ENCODE data around the gene SLC26A5. TPM values are rescaled to one million over a fixed set of nuclear protein-coding genes. Genes with fewer than 3 reads are reported as not detected.
"Not testable (repeated sequence)": the region's sequence is repeated elsewhere in the genome, so short reads cannot be mapped to it uniquely, and the experiment has no call there.

The SLC26A5 gene
- polyA plus RNA-seq (2013, experiment 1 of 2; ENCODE audit: insufficient read length): not detected
- polyA plus RNA-seq (2013, experiment 2 of 2; ENCODE audit: insufficient read length): not detected

- no peak for DNase-seq
Observed at GRCh38 chr7:103446049-103446520, at the start of gene SLC26A5. SLC26A5 (minus strand) TSS chr7:103446207; CDS start chr7:103421514, 24,693 bp downstream.

- DNase-seq: no peak
Observed at GRCh38 chr7:103487419-103487818, 41.4 kb upstream of the SLC26A5 start.

- DNase-seq: not testable (repeated sequence)
Observed at GRCh38 chr7:103486873-103487272, 40.9 kb upstream of the SLC26A5 start.

GRCh38 chr7:103480771-103481170 is 34.8 kb upstream of the SLC26A5 start:
- DNase-seq: no peak

DNA sequence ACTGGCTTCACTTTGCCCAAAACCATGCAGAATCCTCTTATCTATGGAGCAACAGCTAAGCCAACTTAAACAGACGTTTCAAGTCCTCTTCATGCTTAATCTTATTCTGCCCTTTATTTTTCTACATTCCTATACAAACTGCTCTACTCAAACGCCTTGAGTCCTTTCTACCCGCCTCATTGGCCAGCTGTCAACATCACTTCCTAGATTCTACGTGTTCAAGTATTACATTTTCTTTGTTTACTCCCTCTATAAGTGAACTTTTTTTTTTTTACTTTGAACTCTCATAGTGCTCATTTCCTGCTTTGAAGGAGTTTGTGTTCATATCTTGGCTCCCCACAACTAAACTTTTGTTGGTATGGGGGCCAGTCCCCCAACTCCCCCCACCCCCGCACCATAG is 28.9 kb upstream of the SLC26A5 start:
- no peak for DNase-seq

DNA sequence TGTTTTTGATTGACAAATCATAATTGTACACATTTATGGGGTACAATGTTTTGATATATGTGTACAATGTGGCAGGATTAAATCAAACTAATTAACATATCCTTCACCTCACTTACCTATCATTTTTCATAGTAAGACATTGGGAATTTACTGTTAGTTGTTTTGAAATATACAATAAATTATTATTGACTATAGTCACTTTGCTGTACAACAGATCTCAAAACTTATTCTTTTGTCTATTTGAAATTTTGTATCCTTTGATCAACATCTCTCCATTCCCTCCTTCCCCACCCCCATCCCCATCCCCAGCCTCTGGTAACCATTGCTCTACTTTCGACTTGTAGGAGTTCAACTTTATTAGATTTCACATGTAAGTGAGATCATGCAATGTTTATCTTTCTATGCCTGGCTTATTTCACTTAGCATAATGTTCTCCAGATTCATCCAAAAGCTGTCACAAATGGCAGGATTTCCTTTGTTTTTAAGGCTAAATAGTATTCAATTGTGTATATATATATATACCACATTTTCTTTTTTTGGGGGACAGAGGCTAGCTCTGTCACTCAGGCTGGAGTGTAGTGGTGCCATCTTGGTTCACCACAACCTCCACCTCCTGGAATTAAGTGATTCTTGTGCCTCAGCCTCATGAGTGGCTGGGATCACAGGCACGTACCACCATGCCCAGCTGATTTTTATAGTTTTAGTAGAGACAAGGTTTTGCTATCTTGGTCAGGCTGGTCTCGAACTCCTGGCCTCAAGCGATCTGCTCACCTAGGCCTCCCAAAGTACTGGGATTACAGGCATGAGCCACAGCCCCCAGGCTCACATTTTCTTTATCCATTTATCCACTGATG is 23.3 kb upstream of the SLC26A5 start:
- DNase-seq: no peak

DNA sequence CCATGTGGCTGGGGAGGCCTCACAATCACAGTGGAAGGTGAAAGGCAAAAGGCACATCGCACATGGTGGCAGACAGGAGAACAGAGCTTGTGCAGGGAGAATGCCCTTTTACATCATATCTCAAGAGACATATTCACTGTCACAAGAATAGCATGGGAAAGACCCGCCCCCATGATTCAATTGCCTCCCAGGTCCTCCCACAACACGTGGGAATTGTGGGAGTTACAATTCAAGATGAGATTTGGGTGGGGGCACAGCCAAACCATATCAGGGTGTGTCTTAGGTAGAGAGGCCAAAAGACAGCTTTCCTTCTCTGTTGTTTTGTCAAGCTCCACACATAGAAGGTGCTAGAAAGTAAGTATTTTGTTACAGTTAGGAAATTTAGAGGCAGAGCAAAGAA is 20.8 kb upstream of the SLC26A5 start:
- DNase-seq: no peak

DNA sequence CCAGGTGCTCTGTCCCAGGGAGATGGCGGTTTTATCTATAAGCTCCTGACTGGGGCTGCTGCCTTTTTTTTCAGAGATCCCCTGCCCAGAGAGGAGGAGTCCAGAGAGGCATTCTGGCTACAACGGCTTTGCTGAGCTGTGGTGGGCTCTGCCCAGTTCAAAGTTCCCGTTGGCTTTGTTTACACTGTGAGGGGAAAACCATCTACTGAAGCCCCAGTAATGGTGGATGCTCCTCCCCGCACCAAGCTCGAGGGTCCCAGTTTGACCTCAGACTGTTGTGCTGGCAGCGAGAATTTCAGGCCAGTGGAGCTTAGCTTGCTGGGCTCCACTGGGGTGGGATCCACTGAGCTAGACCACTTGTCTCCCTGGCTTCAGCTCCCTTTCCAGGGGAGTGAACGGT is 16.4 kb upstream of the SLC26A5 start:
- DNase-seq: no peak

DNA sequence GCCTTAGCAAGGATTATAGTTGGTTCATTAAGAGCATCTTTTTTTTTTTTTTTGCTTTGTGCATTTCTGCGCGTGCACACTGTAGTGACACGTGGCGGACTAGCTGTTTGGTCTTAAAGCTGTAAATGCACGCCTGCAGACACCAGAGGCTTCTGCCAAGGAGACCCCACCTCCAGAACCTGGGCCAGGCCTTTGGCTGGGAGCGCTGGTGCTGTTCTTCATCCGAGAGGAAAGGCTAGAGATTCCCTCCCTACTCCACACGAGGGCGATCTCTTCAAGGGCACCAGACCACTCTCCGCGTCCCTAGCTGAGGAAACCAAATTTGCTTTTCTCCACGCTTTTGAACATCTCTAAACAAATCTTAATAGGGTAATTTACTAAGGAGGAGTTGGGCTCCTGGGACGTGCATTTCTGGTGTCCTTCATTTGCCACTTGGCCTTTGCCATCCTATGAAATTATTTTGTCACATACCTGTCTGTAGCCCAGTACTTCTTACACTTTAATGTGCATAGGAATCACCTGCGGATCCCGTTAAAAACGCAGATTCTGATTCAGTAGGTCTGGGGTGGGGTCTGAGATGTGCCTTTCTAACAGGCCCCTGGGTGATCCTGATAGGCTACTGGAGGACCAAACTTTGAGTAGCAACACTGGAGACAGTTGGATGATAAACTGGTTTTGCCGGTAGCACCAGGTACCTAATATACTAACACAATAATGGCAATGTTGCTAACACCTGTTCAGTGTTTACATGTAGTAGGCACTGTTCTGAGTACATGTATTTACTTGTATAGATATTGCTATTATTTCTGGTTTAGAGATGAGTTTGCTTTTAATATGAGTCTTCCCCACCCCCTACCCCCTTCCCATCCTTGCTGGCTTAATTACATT is 1.3 kb upstream of the SLC26A5 start:
- peak; percentile 43 for DNase-seq

DNA sequence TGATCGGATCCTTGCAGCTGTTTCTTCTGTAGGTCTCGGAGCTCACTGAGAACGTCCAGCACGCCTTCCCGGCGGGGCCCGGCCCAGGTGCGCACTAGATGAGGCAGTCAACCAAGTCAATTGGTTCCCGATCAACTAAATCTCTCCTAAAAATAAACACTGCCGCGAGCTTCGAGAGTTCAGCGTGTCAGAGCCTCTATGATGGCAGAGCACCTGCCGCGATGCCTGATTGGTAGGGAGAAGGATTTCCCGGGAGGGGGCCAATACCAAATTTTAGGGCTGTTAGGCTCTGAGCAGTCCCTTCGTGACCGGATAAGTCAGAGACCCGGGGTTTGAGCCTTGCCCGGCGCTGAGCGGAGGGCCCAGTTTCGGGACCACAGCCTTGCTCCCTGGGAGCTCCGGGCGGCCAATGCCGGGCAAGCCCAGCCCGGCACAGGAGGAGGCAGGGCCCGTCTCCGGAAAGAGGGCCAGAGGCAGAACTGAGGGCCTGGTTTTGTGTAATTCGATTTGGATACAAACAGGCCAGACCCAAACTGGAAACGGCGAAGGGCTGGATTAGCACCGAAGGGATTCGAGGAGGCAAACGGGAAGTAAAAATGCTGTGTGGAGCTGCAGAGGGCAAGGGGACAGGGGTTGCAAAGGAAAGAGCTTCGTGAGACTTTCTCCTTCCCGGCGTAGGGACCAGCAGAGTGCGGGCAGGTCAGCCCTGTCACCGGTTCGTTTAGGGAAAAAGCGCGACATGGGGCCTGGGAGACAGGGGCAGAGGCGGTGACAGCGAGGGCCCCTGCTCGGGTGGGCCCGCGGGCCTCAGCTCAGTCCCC is 569 bp downstream of the SLC26A5 start:
- peak; percentile 2 for DNase-seq

DNA sequence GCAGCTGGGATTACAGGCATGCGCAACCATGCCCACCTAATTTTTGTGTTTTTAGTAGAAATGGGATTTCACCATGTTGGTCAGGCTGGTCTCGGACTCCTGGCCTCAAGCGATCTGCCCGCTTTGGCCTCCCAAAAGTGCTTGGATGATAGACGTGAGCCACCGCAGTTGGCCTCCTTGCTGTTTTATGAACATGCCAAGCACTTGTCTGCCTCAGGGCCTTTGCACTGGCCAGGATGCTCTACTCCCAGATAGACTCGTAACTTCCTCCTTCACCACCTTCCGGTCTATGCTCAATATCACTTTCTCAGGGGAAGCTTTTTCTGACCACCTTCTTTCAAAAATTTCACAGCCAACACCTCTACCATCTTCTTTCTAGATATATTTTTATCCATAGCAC is 6.3 kb downstream of the SLC26A5 start:
- no peak for DNase-seq

- DNase-seq: no peak
Observed at GRCh38 chr7:103437623-103438022, 8.4 kb downstream of the SLC26A5 start.

DNA sequence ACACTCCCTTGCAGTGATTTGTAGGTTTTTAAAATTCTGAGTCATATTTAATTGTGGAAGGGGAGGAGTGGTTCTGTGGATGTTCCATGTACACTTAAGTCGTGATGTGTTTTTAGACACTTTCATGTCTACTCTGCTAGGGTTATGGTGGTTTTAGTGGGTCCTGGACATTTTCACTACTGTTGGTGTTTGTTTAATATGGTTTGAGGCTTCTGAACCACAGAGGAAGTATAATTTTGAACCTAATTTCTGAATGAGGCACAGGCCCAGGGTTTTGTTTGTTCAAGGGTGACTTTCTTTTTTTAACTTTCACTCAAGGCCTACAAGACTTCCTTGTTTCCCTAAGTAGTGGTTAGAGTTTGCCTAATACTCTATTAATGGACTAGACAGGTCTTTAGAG is 13.3 kb downstream of the SLC26A5 start:
- DNase-seq: no peak

GRCh38 chr7:103425177-103425576 is 20.8 kb downstream of the SLC26A5 start:
- no peak for DNase-seq

DNA sequence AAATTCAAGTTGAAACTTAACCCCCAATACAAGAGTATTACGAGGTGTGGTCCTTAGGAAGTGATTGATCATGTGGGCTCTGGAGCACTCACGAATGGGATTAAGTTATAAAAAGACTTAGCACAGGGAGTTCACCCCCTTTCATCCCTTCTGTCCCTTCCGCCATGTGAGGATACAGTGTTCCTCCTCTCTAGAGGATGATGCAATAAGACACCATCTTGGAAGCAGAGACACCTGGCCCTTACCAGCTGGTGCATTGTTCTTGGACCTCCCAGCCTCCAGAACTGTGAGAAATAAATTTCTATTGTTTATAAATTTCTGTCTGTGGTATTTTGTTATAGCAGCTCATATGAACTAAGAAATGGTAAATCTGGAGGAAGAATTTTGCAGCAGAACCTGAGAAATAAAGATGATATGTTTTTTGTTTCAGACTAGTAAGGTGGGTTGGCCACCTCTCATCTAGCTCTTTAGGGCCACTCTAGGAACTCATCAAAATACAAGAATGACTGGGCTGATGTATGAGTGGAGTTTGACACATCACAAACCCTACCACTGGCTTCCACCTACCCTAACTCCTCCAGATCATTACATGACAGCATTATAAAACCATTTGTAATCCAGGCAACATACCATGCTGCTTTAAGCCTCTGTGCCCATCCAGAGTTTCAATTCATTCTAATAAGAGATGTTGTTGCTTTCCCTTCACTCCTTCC is 22.4 kb downstream of the SLC26A5 start:
- no peak for DNase-seq

DNA sequence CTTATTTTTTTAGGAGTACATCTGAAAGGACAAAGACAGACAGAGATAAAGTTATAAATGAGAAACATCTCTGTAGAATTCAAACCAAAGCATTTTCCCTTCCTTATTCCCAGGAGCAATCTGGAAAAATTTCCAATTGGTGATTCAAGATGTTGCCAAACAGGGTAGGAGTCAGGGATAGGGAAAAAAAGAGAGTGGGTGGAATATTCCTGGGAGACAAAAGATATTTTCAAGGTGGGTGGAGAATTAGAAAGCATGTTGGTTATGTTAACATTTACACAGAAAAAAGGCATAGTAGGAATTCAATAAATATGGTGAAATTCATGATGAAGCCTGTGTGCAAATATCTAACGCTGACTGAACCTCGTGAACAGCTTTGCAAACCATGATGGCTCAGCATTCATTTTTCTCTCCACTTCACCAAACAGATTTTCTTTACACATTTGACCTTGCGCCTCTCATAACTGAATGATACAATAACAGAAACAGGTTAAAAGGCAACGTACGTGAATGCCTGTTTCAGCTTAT is 25.1 kb downstream of the SLC26A5 start:
- no peak for DNase-seq

DNA sequence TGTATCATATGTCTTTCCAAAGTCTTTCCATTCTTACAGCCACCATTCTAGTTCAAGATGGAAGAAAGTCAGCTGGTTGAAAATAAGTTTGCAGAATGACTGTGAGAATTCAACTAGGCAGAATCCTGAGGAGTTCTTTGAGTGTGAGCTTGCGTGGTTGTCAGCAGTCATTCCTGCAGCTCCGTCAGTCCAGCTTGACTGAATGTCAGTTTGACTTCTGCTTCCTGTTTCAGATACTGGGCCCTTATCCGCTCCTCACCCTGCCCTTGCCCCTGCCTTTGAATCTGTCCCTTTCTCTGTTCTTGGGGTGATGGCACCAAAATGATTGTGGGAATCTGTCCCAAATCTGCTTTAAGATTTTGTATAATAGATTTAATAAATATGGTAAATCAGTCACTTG is 27.8 kb downstream of the SLC26A5 start:
- no peak for DNase-seq

GRCh38 chr7:103413407-103413806 is 32.6 kb downstream of the SLC26A5 start:
- DNase-seq: no peak

GRCh38 chr7:103412151-103412550 is 33.9 kb downstream of the SLC26A5 start:
- DNase-seq: no peak

DNA sequence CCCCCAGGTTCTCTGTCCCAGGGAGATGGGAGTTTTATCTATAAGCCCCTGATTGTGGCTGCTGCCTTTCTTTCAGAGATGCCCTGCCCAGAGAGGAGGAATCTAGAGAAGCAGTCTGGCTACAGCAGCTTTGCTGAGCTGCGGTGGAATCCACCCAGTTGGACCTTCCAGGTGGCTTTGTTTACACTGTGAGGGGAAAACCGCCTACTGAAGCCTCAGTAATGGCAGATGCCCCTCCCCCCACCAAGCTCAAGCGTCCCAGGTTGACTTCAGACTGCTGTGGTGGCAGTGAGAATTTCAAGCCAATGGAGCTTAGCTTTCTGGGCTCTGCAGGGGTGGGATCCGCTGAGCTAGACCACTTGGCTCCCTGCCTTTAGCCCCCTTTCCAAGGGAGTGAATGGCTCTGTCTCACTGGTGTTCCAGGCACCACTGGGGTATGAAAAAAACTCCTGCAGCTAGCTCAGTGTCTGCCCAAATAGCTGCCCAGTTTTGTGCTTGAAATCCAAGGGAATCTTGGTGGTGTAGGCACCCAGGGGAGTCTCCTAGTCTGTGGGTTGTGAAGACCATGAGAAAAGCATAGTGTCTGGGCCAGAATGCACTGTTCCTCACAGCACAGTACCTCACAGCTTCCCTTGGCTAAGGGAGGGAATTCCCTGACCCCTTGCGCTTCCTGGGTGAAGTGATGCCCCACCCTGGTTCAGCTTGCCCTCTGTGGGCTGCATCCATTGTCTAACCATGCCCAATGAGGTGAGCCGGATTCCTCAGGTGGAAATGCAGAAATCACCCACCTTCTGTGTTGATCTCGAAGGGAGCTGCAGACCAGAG is 40.0 kb downstream of the SLC26A5 start:
- DNase-seq: not testable (repeated sequence)

Measured in fibroblast of skin of back (primary cell).